ENCODE measurements around the gene MDK. TPM values are rescaled to one million over a fixed set of nuclear protein-coding genes. Genes with fewer than 3 reads are reported as not detected.

MDK gene
- total RNA-seq, 6 experiments from 2014 or later, result 0.35 to 6.4 (median 4.2) TPM

- H3K4me1 ChIP-seq, result peaks cover 0 to 22% (median 6%) of the 10 kb centered on the region in 4 donors
- 87% methylated on average over 12 of the region's 47 CpGs for WGBS (ENCODE audit: insufficient coverage, low coverage, low lambda C conversion rate, missing lambda C conversion rate)
- DNase-seq, result no peak
These were observed 3.9 kb downstream of the MDK start for GRCh38 chr11:46385169-46386004.

GRCh38 chr11:46386005-46386578 lies 4.6 kb downstream of the MDK start:
- intact Hi-C loops (cut with DNase I), result loop anchor here (10.0 kb wide), 1 partner anchor 149 kb away; no protein-coding TSS in a partner anchor

More at GRCh38 chr11:46385169-46386004, 3.9 kb downstream of the MDK start:
- intact Hi-C loops (cut with DNase I), result loop anchor here (10.0 kb wide), 1 partner anchor 149 kb away; no protein-coding TSS in a partner anchor
- Histone ChIP-seq H3K9me3 (no peaks in the 10 kb centered on the region), H3K27me3 (peaks cover 5 to 8% of the 10 kb centered on the region in 2 donors), H3K27ac (no peak overlapping the region), H3K36me3 (no peaks in the 10 kb centered on the region), H3K4me3 (no peak overlapping the region)
- ATAC-seq, result no peak
- no peak for TF ChIP-seq CTCF (IDR thresholded peaks at IDR 0.05)
- no peak for TF ChIP-seq POLR2A (IDR thresholded peaks at IDR 0.05)

GRCh38 chr11:46386674-46387073 lies 5.2 kb downstream of the MDK start:
- 82% methylated on average over 1 of the region's 4 CpGs for WGBS (ENCODE audit: insufficient coverage, low coverage, low lambda C conversion rate, missing lambda C conversion rate)
- Histone ChIP-seq H3K9me3 (no peaks in the 10 kb centered on the region), H3K27ac (no peak overlapping the region), H3K4me1 (peaks cover 0 to 30% (median 6%) of the 10 kb centered on the region in 4 donors), H3K36me3 (no peaks in the 10 kb centered on the region), H3K4me3 (no peak overlapping the region), H3K27me3 (peaks cover 7 to 15% of the 10 kb centered on the region in 2 donors)
- DNase-seq, result no peak
- TF ChIP-seq CTCF (IDR thresholded peaks at IDR 0.05) (no peak), POLR2A (IDR thresholded peaks at IDR 0.05) (no peak)
- no peak for ATAC-seq
- intact Hi-C loops (cut with DNase I), result loop anchor here (10.0 kb wide), 1 partner anchor 148 kb away; no protein-coding TSS in a partner anchor

More at GRCh38 chr11:46386005-46386578, 4.6 kb downstream of the MDK start:
- Histone ChIP-seq H3K27me3 (peaks cover 7 to 15% of the 10 kb centered on the region in 2 donors), H3K27ac (no peak overlapping the region), H3K36me3 (no peaks in the 10 kb centered on the region), H3K9me3 (no peaks in the 10 kb centered on the region), H3K4me1 (peaks cover 0 to 25% (median 6%) of the 10 kb centered on the region in 4 donors), H3K4me3 (no peak overlapping the region)
- DNase-seq (no peak), ATAC-seq (no peak)
- TF ChIP-seq CTCF (IDR thresholded peaks at IDR 0.05), result no peak
- TF ChIP-seq POLR2A (IDR thresholded peaks at IDR 0.05), result no peak
- 91% methylated on average over 14 of the region's 25 CpGs for WGBS (ENCODE audit: insufficient coverage, low coverage, low lambda C conversion rate, missing lambda C conversion rate)

- intact Hi-C loops (cut with DNase I), result loop anchor here (10.0 kb wide), 1 partner anchor 147 kb away; no protein-coding TSS in a partner anchor
- H3K4me3 ChIP-seq, result no peak overlapping the region
- peaks cover 0 to 30% (median 3%) of the 10 kb centered on the region in 4 donors for H3K4me1 ChIP-seq
These were observed 6.0 kb downstream of the MDK start for GRCh38 chr11:46387456-46387855.

More at GRCh38 chr11:46387456-46387855, 6.0 kb downstream of the MDK start:
- H3K27ac ChIP-seq, result no peak overlapping the region
- no peaks in the 10 kb centered on the region for H3K36me3 ChIP-seq
- ATAC-seq, result no peak
- H3K27me3 ChIP-seq, result peaks cover 7 to 15% of the 10 kb centered on the region in 2 donors
- DNase-seq, result no peak
- H3K9me3 ChIP-seq, result no peaks in the 10 kb centered on the region
- 50% methylated on average over 3 of the region's 5 CpGs for WGBS (ENCODE audit: insufficient coverage, low coverage, low lambda C conversion rate, missing lambda C conversion rate)
- TF ChIP-seq POLR2A (IDR thresholded peaks at IDR 0.05) (no peak), CTCF (IDR thresholded peaks at IDR 0.05) (no peak)

Data from right lobe of liver (tissue), 6 donors.